G401 (cell line): ENCODE results near the gene C15orf40. TPM values are rescaled to one million over a fixed set of nuclear protein-coding genes. Genes with fewer than 3 reads are reported as not detected.
A peak's percentile ranks its signal among the peaks of the same experiment; 100 is the strongest.
"Not testable (repeated sequence)": the region's sequence is repeated elsewhere in the genome, so short reads cannot be mapped to it uniquely, and the experiment has no call there.

Experiments used
- DNase-seq: peaks from one replicate; pipeline ENCODE4 v3.0.0-alpha.2; 2015; ENCODE audit warnings: low spot score
- in situ Hi-C: cut with HindIII; loops from 2 replicates; pipeline ENCODE4 v1.10.0; 2016; ENCODE audit warnings: low sequenced_read_pairs, mixed read lengths
- total RNA-seq: library from RNA; depleted of rRNA; stranded (reverse); fragments of >200 nt; shearing (Covaris generic); gene quantifications from 2 replicates; pipeline ENCODE4 v1.2.3, GENCODE V29; 2014

The C15orf40 gene
- total RNA-seq, 1 experiment from 2014 or later, result 21.2 TPM

GRCh38 chr15:82963471-82964341 lies 47.7 kb downstream of the C15orf40 start:
- in situ Hi-C loops, result no loop called here
- no peak for DNase-seq

GRCh38 chr15:82960766-82961165 lies 50.7 kb downstream of the C15orf40 start:
- DNase-seq, result no peak
- in situ Hi-C loops, result no loop called here

DNA sequence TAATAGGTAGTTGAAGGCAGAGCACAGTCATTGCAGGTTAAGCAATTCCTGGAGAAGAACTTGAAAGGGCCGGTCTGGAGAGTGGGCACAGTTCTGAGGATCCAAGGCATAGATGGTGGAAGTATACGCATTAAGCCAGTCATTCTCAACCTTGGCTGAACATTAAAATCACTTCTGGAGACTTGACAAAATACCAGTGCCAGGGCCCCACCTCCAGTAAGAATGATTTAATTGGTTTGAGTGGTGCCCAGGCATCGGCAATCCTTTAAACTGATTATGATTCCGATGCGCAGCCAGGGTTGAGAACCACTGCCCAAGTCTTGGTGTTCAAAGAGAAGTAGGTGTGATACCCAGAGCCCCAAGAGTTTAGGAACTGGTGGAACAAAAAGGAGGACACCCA lies 52.0 kb downstream of the C15orf40 start:
- DNase-seq, result no peak
- in situ Hi-C loops, result no loop called here

DNA sequence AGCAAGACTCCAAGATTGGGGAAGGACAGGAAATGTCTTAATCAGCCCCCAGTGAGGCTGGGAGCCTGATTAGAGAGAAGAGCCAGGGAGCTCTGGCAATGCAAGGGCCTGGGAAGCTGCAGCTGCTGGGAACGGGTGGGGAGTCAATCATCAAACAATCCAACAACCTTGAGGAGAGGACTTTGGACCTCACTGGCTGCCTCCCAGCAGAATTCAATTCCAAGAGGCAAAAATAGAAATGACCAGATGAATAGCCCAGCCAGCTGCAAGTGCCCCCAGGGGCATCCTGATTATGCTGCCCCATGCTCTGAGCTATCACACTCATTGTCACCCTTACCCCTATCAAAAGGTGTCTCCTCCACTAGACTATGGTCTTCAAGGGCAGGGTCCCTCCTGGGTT lies 52.8 kb downstream of the C15orf40 start:
- in situ Hi-C loops, result no loop called here
- no peak for DNase-seq

DNA sequence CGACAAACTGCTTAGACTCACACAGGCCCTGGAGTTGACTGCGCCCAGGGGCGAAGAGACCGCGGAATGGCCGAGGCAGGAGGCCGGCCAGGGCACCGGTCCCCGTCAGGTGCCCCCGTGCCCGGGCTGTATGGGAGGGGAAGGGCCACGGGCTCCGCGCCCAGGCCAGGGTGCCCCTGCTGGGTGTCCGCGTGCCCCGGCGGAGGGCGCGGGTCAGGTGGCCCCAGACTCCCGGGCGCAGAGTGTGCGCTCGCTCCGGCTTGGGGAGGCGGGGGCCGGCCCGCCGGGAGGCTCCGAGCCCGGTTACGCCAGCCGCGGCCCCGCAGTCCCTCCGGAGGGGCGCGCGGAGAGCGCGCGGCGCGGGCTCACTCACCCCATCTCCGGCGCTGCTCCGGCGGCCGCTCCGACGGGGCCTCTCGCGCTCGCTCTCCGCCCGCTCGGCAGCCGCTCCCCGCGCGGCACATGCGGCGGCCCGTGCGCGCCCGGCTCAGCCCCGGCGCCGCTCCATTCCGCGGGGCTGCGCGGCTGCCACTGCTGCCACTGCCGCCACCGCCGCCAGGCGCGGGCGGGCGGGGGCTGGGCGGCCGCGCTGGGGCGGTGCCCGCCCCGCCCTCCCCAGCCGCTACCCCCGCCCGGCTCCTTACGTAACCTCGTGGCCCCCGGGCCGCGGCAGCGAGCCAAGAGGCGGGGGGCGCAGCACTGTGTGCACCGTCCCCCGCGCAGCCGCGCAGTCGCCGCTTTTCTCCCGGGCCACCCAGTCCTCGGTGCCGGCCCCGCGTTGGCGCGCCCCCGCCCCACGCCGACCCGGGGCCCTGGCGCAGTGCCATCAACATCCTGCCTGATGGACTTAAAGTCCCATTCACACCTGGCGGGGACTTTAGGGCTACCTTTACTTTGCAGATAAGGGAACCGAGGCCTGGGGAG lies 59.0 kb downstream of the C15orf40 start, which contains the start of gene HOMER2:
TSS of gene HOMER2 (minus strand) at position 563 of the 924 bp plus-strand sequence. CDS start at position 378, 185 bp downstream.
- in situ Hi-C loops, result loop anchor here (5.0 kb wide), 1 partner anchor 35 kb away; the partner anchor contains the start of gene RAMAC
- peak; percentile 30 for DNase-seq

DNA sequence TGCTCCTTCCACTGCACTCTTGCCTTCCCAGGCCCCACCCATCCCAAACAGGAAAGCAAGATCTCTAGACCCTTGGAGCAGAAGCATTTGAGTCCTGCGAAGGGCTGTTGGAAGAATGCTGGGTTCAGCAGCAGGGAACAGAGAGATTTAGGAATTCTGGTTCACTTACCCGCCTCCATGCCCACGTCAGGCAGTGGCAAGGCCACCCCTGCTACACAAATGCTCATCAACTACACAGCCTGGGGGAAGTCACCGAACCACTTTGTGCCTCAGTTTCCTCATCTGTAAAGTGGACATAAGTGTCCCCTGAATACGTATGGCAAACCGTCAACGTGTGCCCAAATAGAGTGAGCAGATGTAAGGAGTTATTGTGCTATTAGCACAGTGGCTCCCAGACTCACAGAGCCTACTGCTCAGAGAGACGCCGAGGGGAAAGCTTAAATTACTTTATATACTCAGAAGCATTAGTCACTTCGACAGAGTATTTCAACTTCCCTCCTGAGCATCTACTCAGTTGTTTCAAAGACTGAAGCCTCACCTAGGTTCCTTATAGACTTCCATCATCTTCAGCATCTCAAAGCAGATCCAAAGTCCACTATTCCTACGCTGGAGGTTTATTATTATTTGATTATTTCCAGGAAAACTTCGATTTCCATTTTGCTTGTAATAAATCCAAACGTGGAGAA lies 59.8 kb downstream of the C15orf40 start:
- DNase-seq, result peak; percentile 36
- in situ Hi-C loops, result loop anchor here (5.0 kb wide), 1 partner anchor 36 kb away; the partner anchor contains the start of gene RAMAC

- DNase-seq, result peak; percentile 36
- in situ Hi-C loops, result loop anchor here (5.0 kb wide), 1 partner anchor 36 kb away; the partner anchor contains the start of gene RAMAC
Observed at GRCh38 chr15:82950746-82951370, 60.6 kb downstream of the C15orf40 start.

DNA sequence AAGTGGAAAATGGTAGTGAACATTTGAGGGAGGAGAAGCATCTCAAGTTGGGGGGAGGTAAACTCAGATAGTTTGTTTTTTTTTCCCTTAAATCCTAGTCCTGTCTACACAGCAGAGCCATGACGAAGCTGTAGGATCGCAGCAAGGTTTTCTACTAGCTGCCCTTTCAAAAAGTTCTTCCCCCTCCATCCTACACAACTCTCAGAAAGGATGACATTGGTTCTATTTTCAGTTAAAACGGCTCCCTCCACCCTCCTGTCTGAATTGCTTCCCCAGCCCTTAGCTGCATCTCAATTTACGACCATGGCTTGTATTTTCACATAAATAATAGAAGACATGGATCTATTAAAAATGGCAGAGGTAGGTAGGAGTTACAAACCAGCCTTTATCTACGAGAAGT lies 61.1 kb downstream of the C15orf40 start:
- no peak for DNase-seq
- in situ Hi-C loops, result loop anchor here (5.0 kb wide), 1 partner anchor 37 kb away; the partner anchor contains the start of gene RAMAC

DNA sequence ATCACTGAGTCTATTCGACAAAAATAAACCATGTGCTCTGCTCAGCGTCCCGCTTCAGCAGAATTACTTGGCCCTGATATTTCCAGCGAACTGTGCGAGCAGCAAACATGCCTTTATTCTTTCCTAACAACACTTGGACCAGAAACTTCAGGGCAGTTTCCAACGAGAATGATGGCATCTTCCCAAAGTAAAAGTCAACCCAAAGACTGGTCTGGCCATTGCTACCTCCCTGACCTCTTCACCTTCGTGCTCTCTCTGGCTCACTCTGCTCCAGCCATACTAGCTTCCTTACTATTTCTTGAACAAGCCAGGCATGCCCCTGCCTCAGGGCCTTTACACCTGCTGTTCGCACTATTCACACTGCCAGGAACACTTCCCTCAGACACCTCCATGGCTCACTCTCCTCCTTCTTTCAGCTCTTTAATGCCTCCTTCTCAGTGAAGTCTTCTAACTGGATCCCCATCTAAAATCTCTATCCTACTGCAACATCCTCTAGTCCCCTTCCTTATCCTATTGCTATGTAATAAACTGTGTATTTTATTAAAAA lies 65.2 kb downstream of the C15orf40 start:
- in situ Hi-C loops, result no loop called here
- DNase-seq, result no peak

DNA sequence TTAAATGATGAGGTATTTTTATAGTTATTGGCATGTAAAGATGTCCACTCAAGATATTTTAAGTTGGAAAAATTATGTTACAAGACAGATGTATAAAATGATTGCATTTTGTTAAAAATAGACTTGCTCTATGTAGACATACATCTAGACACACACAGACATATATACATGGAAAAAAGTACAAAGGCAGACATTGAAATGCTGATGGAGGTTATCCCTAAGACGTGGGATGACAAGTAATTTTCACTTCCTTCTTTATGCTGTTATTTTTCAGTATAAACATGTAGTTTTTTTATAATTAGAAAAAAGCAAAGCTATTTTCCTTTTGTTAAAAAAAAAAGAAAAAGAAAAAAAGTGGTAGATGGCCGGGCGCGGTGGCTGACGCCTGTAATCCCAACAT lies 66.1 kb downstream of the C15orf40 start:
- in situ Hi-C loops, result no loop called here
- DNase-seq, result no peak

GRCh38 chr15:82944821-82945220 lies 66.6 kb downstream of the C15orf40 start:
- no peak for DNase-seq
- in situ Hi-C loops, result no loop called here

DNA sequence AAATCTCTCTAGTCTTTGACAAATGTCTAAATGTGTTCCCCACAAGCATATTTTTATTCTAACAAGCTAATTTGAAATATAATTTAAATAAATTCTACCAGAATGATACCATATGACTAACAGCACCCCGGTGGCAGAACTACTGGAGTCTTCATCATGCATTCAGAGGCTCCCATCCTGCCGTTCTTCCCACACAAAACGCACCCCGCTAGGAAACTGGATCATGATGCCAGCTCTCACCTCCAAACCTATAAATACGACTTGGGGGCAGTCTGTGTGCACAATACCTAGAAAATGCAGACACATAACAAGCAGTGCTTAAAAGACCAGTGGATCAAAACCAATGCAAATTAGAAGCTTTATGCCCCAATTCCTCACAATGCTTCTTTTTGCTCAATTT lies 67.4 kb downstream of the C15orf40 start:
- peak; percentile 35 for DNase-seq
- in situ Hi-C loops, result no loop called here

- DNase-seq, result no peak
- in situ Hi-C loops, result no loop called here
Observed at GRCh38 chr15:82943176-82943575, 68.3 kb downstream of the C15orf40 start.

- no peak for DNase-seq
- in situ Hi-C loops, result no loop called here
Observed at GRCh38 chr15:82942691-82943090, 68.7 kb downstream of the C15orf40 start.

DNA sequence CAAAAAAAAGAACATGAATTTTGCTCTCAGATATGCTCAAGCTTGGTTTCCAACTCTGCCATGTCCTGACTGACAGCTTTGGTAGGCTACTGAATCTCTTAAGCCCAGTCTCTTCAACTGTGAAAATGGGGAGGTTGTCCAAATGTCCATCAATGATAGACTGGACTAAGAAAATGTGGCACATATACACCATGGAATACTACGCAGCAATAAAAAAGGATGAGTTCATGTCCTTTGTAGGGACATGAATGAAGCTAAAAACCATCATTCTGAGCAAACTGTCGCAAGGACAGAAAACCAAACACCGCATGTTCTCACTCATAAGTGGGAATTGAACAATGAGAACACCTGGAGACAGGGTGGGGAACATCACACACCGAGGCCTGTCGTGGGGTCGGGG lies 71.8 kb downstream of the C15orf40 start:
- in situ Hi-C loops, DNase-seq: not testable (repeated sequence)
